A673 (cell line): ENCODE results near the gene FBXL19.

Experiments
- EZH2 ChIP-seq: fragments of 200-600 bp; sonication (generic); IDR thresholded peaks from 2 replicates; pipeline ENCODE4 v1.6.1; 2017; ENCODE audit warnings: borderline replicate concordance, low read depth, mild to moderate bottlenecking, mixed read lengths, antibody characterized with exemption, low read length; ENCODE audit not compliant: poor library complexity, severe bottlenecking
- TF ChIP-seq, protein P1 (sequence below): fragments of 300-800, 200-600 bp; sonication (generic); conservative IDR thresholded peaks from 2 replicates; pipeline ENCODE4 v1.5.1; 2017; ENCODE audit warnings: low read depth, mild to moderate bottlenecking, antibody characterized with exemption, low read length, moderate library complexity, mixed read lengths

- TF ChIP-seq, protein P1, sequence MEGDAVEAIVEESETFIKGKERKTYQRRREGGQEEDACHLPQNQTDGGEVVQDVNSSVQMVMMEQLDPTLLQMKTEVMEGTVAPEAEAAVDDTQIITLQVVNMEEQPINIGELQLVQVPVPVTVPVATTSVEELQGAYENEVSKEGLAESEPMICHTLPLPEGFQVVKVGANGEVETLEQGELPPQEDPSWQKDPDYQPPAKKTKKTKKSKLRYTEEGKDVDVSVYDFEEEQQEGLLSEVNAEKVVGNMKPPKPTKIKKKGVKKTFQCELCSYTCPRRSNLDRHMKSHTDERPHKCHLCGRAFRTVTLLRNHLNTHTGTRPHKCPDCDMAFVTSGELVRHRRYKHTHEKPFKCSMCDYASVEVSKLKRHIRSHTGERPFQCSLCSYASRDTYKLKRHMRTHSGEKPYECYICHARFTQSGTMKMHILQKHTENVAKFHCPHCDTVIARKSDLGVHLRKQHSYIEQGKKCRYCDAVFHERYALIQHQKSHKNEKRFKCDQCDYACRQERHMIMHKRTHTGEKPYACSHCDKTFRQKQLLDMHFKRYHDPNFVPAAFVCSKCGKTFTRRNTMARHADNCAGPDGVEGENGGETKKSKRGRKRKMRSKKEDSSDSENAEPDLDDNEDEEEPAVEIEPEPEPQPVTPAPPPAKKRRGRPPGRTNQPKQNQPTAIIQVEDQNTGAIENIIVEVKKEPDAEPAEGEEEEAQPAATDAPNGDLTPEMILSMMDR: no peak
- TF ChIP-seq EZH2: no peak
Observed at GRCh38 chr16:30949650-30950515, 26.5 kb downstream of the FBXL19 start.
